ENCODE results near the gene SYTL1. TPM values are rescaled to one million over a fixed set of nuclear protein-coding genes. Genes with fewer than 3 reads are reported as not detected.

The SYTL1 gene
- total and polyA plus RNA-seq, 9 of the 15 experiments (the other 6 are each of a cell fraction or from before 2014, with no cell fraction given), result 0.04 to 9.3 (median 1.7) TPM

DNA sequence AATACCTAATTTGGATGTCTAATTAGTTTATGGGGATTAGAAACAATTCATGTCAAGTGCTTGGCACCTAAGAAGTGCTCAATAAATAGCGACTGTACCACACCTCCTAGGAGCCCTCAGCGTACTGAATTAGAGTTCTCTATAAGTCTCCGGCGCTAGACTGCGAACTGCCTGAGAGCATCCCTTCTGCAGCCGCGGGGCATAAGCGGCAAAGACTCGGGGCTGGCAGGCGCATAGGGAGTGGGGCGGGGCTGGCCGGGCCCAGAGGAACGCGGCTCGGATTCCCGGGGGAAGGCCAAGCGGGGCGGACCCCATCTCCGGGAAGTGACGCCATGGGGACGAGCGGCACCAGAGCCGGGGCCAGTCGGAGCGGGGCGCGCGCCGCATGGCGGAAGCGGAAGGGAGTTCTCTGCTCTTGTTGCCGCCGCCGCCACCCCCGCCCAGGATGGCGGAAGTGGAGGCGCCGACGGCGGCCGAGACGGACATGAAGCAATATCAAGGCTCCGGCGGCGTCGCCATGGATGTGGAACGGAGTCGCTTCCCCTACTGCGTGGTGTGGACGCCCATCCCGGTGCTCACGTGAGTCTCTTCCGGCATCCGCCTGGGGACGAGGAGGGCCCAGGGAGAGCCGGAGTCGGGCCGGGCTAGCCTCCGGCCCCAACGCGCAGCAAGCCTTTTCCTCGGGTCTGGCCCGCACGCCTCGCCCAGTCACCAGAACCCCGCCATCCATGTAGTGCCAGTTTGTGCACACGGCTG, 19.8 kb upstream of the SYTL1 start, which contains the start of gene TMEM222:
TSS of gene TMEM222 (plus strand) at position 351 of the 756 bp plus-strand sequence. CDS start at position 386, 35 bp downstream.
- peak; percentile 69 for FAIRE-seq
- Histone ChIP-seq H3K27ac (ENCODE audit: extremely low read depth, low read depth, low read length) (peak within 1 kb of the TSS; percentile 93), H3K9me1 (ENCODE audit: control insufficient read depth, insufficient read depth, low read length) (no peaks in the 10 kb centered on the region), H3K79me2 (ENCODE audit: control insufficient read depth, insufficient read depth, low read length) (peaks cover 49% of the 10 kb centered on the region), H3K4me1 (replicated peaks in 1 of 2; ENCODE audit: control insufficient read depth in 2 of 2, insufficient read depth in 2 of 2, low read length in 2 of 2) (peaks cover 12 to 13% of the 10 kb centered on the region in 2 experiments), H3K27me3 (ENCODE audit: control insufficient read depth in 2 of 2, insufficient read depth in 2 of 2, low read length in 2 of 2) (no peaks in the 10 kb centered on the region), H4K20me1 (replicated peaks; ENCODE audit: control insufficient read depth, insufficient read depth, low read length) (no peaks in the 10 kb centered on the region; the same call in 1 of the 2 replicates), H3K4me3 (peak within 1 kb of the TSS; percentile 79), H3K9me3 (replicated peaks; ENCODE audit: control insufficient read depth, insufficient read depth, low read depth, low read length) (no peaks in the 10 kb centered on the region), H2AFZ (ENCODE audit: low read depth, low read length) (peak within 1 kb of the TSS; percentile 100), H3K9ac (ENCODE audit: insufficient read depth in 1 of 2, low read depth in 2 of 2, low read length in 2 of 2) (peak within 1 kb of the TSS; percentile 95 to 97), H3K4me2 (ENCODE audit: insufficient read depth, low read length) (peak within 1 kb of the TSS; percentile 99), H3K36me3 (ENCODE audit: control insufficient read depth, insufficient read depth, low read length) (peaks cover 38% of the 10 kb centered on the region)
- DNase-seq (ENCODE audit: extremely low read depth in 1 of 4, low spot score in 3 of 4), result peak; percentile 98 to 99 (median 98)
- no TSS peak for BruUV-seq (replicated peaks)
- ChIA-PET POLR2A (interaction anchor here (0.5 to 3.1 kb wide), 6 partner anchors 11 to 168 kb away, joined by 3 to 23 read pairs (median 6); partner anchors contain the start of genes MAP3K6 and SLC9A1), CTCF (ENCODE audit: low intra/inter-chr PET ratio) (interaction anchor here (0.6 kb wide), 2 partner anchors 44 to 273 kb away, joined by 4 to 5 read pairs; no protein-coding TSS in a partner anchor)
- peak; percentile 98 for ATAC-seq
- 1% methylated on average over 45 of the region's 67 CpGs for WGBS (ENCODE audit: insufficient coverage, low coverage, missing lambda C conversion rate)
- in situ Hi-C loops (cut with MboI), result no loop called here
- intact Hi-C loops (cut with micrococcal nuclease), result no loop called here
- TF ChIP-seq, protein P1, sequence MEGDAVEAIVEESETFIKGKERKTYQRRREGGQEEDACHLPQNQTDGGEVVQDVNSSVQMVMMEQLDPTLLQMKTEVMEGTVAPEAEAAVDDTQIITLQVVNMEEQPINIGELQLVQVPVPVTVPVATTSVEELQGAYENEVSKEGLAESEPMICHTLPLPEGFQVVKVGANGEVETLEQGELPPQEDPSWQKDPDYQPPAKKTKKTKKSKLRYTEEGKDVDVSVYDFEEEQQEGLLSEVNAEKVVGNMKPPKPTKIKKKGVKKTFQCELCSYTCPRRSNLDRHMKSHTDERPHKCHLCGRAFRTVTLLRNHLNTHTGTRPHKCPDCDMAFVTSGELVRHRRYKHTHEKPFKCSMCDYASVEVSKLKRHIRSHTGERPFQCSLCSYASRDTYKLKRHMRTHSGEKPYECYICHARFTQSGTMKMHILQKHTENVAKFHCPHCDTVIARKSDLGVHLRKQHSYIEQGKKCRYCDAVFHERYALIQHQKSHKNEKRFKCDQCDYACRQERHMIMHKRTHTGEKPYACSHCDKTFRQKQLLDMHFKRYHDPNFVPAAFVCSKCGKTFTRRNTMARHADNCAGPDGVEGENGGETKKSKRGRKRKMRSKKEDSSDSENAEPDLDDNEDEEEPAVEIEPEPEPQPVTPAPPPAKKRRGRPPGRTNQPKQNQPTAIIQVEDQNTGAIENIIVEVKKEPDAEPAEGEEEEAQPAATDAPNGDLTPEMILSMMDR (IDR thresholded peaks at IDR 0.05 in 2 of 3, conservative IDR thresholded peaks at IDR 0.05 in 1 of 3; ENCODE audit: insufficient read depth in 2 of 3, low read depth in 1 of 3, low read length in 3 of 3), result peak in 1 of 3 experiments; percentile 35; a peak in 2 of 6 replicates
- TF ChIP-seq XRCC4 (IDR thresholded peaks at IDR 0.05; ENCODE audit: extremely low read depth, insufficient read depth, insufficient read length), result no peak
- no peak for TF ChIP-seq XRCC3 (IDR thresholded peaks at IDR 0.05)
- TF ChIP-seq, protein P2, sequence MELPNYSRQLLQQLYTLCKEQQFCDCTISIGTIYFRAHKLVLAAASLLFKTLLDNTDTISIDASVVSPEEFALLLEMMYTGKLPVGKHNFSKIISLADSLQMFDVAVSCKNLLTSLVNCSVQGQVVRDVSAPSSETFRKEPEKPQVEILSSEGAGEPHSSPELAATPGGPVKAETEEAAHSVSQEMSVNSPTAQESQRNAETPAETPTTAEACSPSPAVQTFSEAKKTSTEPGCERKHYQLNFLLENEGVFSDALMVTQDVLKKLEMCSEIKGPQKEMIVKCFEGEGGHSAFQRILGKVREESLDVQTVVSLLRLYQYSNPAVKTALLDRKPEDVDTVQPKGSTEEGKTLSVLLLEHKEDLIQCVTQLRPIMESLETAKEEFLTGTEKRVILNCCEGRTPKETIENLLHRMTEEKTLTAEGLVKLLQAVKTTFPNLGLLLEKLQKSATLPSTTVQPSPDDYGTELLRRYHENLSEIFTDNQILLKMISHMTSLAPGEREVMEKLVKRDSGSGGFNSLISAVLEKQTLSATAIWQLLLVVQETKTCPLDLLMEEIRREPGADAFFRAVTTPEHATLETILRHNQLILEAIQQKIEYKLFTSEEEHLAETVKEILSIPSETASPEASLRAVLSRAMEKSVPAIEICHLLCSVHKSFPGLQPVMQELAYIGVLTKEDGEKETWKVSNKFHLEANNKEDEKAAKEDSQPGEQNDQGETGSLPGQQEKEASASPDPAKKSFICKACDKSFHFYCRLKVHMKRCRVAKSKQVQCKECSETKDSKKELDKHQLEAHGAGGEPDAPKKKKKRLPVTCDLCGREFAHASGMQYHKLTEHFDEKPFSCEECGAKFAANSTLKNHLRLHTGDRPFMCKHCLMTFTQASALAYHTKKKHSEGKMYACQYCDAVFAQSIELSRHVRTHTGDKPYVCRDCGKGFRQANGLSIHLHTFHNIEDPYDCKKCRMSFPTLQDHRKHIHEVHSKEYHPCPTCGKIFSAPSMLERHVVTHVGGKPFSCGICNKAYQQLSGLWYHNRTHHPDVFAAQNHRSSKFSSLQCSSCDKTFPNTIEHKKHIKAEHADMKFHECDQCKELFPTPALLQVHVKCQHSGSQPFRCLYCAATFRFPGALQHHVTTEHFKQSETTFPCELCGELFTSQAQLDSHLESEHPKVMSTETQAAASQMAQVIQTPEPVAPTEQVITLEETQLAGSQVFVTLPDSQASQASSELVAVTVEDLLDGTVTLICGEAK (IDR thresholded peaks at IDR 0.05), result peak; percentile 100
- TF ChIP-seq, protein P2 (CRISPR knock-in tag; IDR thresholded peaks at IDR 0.05), result no peak; the same call in 1 of the 2 replicates
- TF ChIP-seq, protein P3, sequence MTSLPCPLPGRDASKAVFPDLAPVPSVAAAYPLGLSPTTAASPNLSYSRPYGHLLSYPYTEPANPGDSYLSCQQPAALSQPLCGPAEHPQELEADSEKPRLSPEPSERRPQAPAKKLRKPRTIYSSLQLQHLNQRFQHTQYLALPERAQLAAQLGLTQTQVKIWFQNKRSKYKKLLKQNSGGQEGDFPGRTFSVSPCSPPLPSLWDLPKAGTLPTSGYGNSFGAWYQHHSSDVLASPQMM (CRISPR knock-in tag; IDR thresholded peaks at IDR 0.05), result no peak
- peak; percentile 48; the same call in 1 of the 2 replicates for TF ChIP-seq PTBP1 (IDR thresholded peaks at IDR 0.05; ENCODE audit: low read depth, low read length)

Data from K562 (cell line).